Ovary (tissue), 3 donors: Measurements from ENCODE around the gene DDX24.

Source experiments
- EP300 ChIP-seq: sonication (generic); formaldehyde crosslinking; IDR thresholded peaks from one replicate; pipeline ENCODE4 v1.6.1; 2017; ENCODE audit warnings: antibody characterized with exemption
- POLR2A ChIP-seq: fragments of 450-650 bp; IDR thresholded peaks from one replicate; pipeline ENCODE4 v1.6.1; 2017; ENCODE audit warnings: antibody characterized with exemption, mild to moderate bottlenecking, moderate library complexity
- TF ChIP-seq, protein P1 (sequence below), 3 donors: fragments of 450-650 bp in 2 of 3; fragments of 200-600 bp in 1 of 3; IDR thresholded peaks; one replicate each; pipeline versions ENCODE4 v1.5.1 to v1.8.0; 2016 to 2022; ENCODE audit warnings: antibody characterized with exemption in 3 of 3, mild to moderate bottlenecking in 1 of 3
- donor health status: DM: no; HTN: no; CAD: no.

DNA sequence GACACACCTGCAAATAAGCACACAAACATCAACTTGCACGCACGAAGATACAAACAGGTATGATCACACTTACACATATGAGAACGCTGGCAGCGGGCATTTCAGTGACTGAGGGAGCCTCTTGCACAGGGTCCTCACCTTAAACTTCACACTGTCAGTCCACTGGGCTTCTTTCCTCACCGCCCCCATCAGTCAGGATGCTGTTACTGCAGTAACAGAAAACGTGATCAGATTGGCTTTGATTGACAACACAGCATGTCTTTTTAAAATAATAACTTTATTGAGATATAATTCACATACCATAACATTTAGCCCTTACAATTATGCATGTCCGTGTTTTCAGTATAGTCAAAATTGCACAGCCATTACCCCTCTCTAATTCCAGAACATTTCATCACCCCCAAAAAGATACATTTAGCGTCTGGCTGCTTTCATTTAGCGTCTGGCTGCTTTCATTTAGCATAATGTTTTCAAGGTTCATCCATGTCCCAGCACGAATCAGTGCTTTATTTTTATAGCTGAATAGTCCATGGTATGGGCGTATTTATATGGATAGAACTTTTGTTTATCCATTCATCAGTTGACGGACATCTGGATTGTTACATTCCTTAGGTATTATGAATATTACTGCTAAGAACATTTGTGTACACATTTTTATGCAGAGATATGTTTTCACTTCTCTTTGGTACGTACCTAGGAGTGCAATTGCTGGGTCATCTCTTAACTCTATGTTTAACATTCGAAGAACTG, 75.5 kb downstream of the DDX24 start:
- TF ChIP-seq, protein P1, sequence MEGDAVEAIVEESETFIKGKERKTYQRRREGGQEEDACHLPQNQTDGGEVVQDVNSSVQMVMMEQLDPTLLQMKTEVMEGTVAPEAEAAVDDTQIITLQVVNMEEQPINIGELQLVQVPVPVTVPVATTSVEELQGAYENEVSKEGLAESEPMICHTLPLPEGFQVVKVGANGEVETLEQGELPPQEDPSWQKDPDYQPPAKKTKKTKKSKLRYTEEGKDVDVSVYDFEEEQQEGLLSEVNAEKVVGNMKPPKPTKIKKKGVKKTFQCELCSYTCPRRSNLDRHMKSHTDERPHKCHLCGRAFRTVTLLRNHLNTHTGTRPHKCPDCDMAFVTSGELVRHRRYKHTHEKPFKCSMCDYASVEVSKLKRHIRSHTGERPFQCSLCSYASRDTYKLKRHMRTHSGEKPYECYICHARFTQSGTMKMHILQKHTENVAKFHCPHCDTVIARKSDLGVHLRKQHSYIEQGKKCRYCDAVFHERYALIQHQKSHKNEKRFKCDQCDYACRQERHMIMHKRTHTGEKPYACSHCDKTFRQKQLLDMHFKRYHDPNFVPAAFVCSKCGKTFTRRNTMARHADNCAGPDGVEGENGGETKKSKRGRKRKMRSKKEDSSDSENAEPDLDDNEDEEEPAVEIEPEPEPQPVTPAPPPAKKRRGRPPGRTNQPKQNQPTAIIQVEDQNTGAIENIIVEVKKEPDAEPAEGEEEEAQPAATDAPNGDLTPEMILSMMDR (IDR thresholded peaks at IDR 0.05) = no peak
- TF ChIP-seq EP300 (no peak), POLR2A (no peak)
